Measurements from ENCODE around the gene NRIP3.

GRCh38 chr11:8937159-8937558 is 66.6 kb downstream of the NRIP3 start:
- TF ChIP-seq CTCF (IDR thresholded peaks at IDR 0.05; ENCODE audit: low read depth, low read length, missing input control): no peak
- no peak for TF ChIP-seq ZBTB33 (IDR thresholded peaks at IDR 0.05)
- no peak for TF ChIP-seq JUND (IDR thresholded peaks at IDR 0.05)
- TF ChIP-seq YY1 (IDR thresholded peaks at IDR 0.05): no peak
- no peak for TF ChIP-seq GABPA (IDR thresholded peaks at IDR 0.05 in 1 of 2, conservative IDR thresholded peaks at IDR 0.05 in 1 of 2)
- TF ChIP-seq ATF3 (IDR thresholded peaks at IDR 0.05): no peak
- no peak for TF ChIP-seq SP1 (IDR thresholded peaks at IDR 0.05)
- TF ChIP-seq MAX (IDR thresholded peaks at IDR 0.05): no peak
- no peak for TF ChIP-seq FOXA1 (IDR thresholded peaks at IDR 0.05)
- TF ChIP-seq TAF1 (conservative IDR thresholded peaks at IDR 0.05): no peak
- no peak for TF ChIP-seq REST (IDR thresholded peaks at IDR 0.05)
- TF ChIP-seq RAD21 (IDR thresholded peaks at IDR 0.05): no peak
- TF ChIP-seq EGR1 (IDR thresholded peaks at IDR 0.05; ENCODE audit: low read depth in 2 of 2): no peak
- no peak for TF ChIP-seq NR2F2 (IDR thresholded peaks at IDR 0.05)

All from liver (tissue), 3 donors.